ENCODE measurements around the gene PVR. TPM values are rescaled to one million over a fixed set of nuclear protein-coding genes. Genes with fewer than 3 reads are reported as not detected.

Gene PVR
- total RNA-seq, 6 experiments from 2014 or later, result 45.9 to 76.2 (median 54.3) TPM

- Mint-ChIP-seq H3K27me3 (ENCODE audit: insufficient read depth) (peaks cover 7% of the 10 kb centered on the region; the same call in 1 of the 2 replicates), H3K4me3 (no peak overlapping the region), H3K36me3 (ENCODE audit: low read depth) (no peaks in the 10 kb centered on the region), H3K9me3 (no peaks in the 10 kb centered on the region), H3K27ac (no peak overlapping the region), H3K4me1 (ENCODE audit: low read depth) (peaks cover 27% of the 10 kb centered on the region)
- DNase-seq, result no peak
- no peak for TF ChIP-seq CTCF (IDR thresholded peaks at IDR 0.05)
Measured at GRCh38 chr19:44611812-44612295, 31.9 kb upstream of the PVR start.

- Mint-ChIP-seq H3K4me1 (ENCODE audit: low read depth) (peaks cover 10% of the 10 kb centered on the region), H3K36me3 (ENCODE audit: low read depth) (no peaks in the 10 kb centered on the region), H3K27me3 (ENCODE audit: insufficient read depth) (peaks cover 7% of the 10 kb centered on the region; the same call in 1 of the 2 replicates), H3K9me3 (no peaks in the 10 kb centered on the region), H3K4me3 (no peak within 1 kb of the TSS), H3K27ac (no peak within 1 kb of the TSS)
- no peak for DNase-seq
- no peak for TF ChIP-seq CTCF (IDR thresholded peaks at IDR 0.05)
Measured at GRCh38 chr19:44613295-44614178, 30.2 kb upstream of the PVR start, which contains the start of gene IGSF23. Gene IGSF23 (plus strand): TSS chr19:44613563. CDS start chr19:44613646, 83 bp downstream.

- no peak for TF ChIP-seq CTCF (IDR thresholded peaks at IDR 0.05)
- H3K27ac Mint-ChIP-seq, result no peak overlapping the region
- H3K4me3 Mint-ChIP-seq, result no peak overlapping the region
- H3K27me3 Mint-ChIP-seq (ENCODE audit: insufficient read depth), result peaks cover 5% of the 10 kb centered on the region
- no peak for DNase-seq
- H3K4me1 Mint-ChIP-seq (ENCODE audit: low read depth), result peaks cover 2% of the 10 kb centered on the region
- no peaks in the 10 kb centered on the region for H3K36me3 Mint-ChIP-seq (ENCODE audit: low read depth)
- no peaks in the 10 kb centered on the region for H3K9me3 Mint-ChIP-seq
Measured at GRCh38 chr19:44614313-44614712, 29.4 kb upstream of the PVR start.

GRCh38 chr19:44615863-44616247 lies 27.9 kb upstream of the PVR start:
- DNase-seq, result no peak
- H3K9me3 Mint-ChIP-seq, result no peaks in the 10 kb centered on the region
- H3K4me3 Mint-ChIP-seq, result no peak overlapping the region
- no peaks in the 10 kb centered on the region for H3K4me1 Mint-ChIP-seq (ENCODE audit: low read depth)
- no peak overlapping the region for H3K27ac Mint-ChIP-seq
- H3K27me3 Mint-ChIP-seq (ENCODE audit: insufficient read depth), result peaks cover 4% of the 10 kb centered on the region
- H3K36me3 Mint-ChIP-seq (ENCODE audit: low read depth), result no peaks in the 10 kb centered on the region
- TF ChIP-seq CTCF (IDR thresholded peaks at IDR 0.05), result no peak

GRCh38 chr19:44617110-44617880 lies 26.4 kb upstream of the PVR start:
- no peak for TF ChIP-seq CTCF (IDR thresholded peaks at IDR 0.05)
- no peaks in the 10 kb centered on the region for H3K36me3 Mint-ChIP-seq (ENCODE audit: low read depth)
- H3K27me3 Mint-ChIP-seq (ENCODE audit: insufficient read depth), result peaks cover 2% of the 10 kb centered on the region
- DNase-seq, result no peak
- H3K4me3 Mint-ChIP-seq, result no peak overlapping the region
- H3K27ac Mint-ChIP-seq, result no peak overlapping the region
- no peaks in the 10 kb centered on the region for H3K4me1 Mint-ChIP-seq (ENCODE audit: low read depth)
- H3K9me3 Mint-ChIP-seq, result no peaks in the 10 kb centered on the region

All from HFFc6 (cell line).